Measurements from ENCODE around the gene FUBP3. TPM values are rescaled to one million over a fixed set of nuclear protein-coding genes. Genes with fewer than 3 reads are reported as not detected.

FUBP3 gene
- 34.2 and 34.5 TPM in 2 replicates for total RNA-seq

GRCh38 chr9:130578865-130579737, at the start of gene FUBP3:
Gene FUBP3, plus strand, starts transcription at chr9:130579577. Its CDS starts 104 bp downstream, at chr9:130579681.

GRCh38 chr9:130664251-130665028, 85.1 kb downstream of the FUBP3 start, which contains the start of gene PRDM12:
Gene PRDM12, plus strand, starts transcription at chr9:130664594. Its CDS starts 60 bp downstream, at chr9:130664654.

Small RNAs within 50 kb of the gene (small RNA-seq; reads per million reads assigned to genes)
- not detected for gene MIR6856

Other genes starting within 250 kb of the FUBP3 start
- gene ASS1, start 134.6 kb upstream of the FUBP3 start, total RNA-seq = 2.4 and 5.5 TPM in 2 replicates
- not detected in 2 replicates for gene PRDM12, start 85.0 kb downstream of the FUBP3 start, total RNA-seq
- 13.3 and 15.8 TPM in 2 replicates for gene EXOSC2, start 114.2 kb downstream of the FUBP3 start, total RNA-seq